ENCODE measurements around the gene CACUL1. TPM values are rescaled to one million over a fixed set of nuclear protein-coding genes. Genes with fewer than 3 reads are reported as not detected.
"Not testable (repeated sequence)": the region's sequence is repeated elsewhere in the genome, so short reads cannot be mapped to it uniquely, and the experiment has no call there.

Gene CACUL1
- total RNA-seq, 1 donor from 2014 or later, result 27.6 TPM

- not testable (repeated sequence) for H3K27ac Mint-ChIP-seq, H3K4me1 Mint-ChIP-seq
Measured at GRCh38 chr10:118645294-118645693, 109.5 kb downstream of the CACUL1 start.

GRCh38 chr10:118642228-118642627, 112.5 kb downstream of the CACUL1 start:
- H3K36me3 Mint-ChIP-seq (ENCODE audit: low read depth), result no peaks in the 10 kb centered on the region
- peak; percentile 43 for DNase-seq
- peaks cover 4% of the 10 kb centered on the region for H3K27me3 Mint-ChIP-seq
- intact Hi-C loops (cut with micrococcal nuclease), result no loop called here
- peaks cover 7% of the 10 kb centered on the region for H3K9me3 Mint-ChIP-seq
- H3K27ac Mint-ChIP-seq, result no peak overlapping the region
- no peak overlapping the region for H3K4me3 Mint-ChIP-seq
- no peaks in the 10 kb centered on the region for H3K4me1 Mint-ChIP-seq

More at GRCh38 chr10:118645294-118645693, 109.5 kb downstream of the CACUL1 start:
- DNase-seq; intact Hi-C loops (cut with micrococcal nuclease); H3K4me3 Mint-ChIP-seq; H3K36me3 Mint-ChIP-seq (ENCODE audit: low read depth): not testable (repeated sequence)
- Mint-ChIP-seq H3K27me3 (peaks cover 22% of the 10 kb centered on the region), H3K9me3 (peaks cover 12% of the 10 kb centered on the region)

- H3K27me3 Mint-ChIP-seq, result peaks cover 4% of the 10 kb centered on the region
- no peak for DNase-seq
- no peaks in the 10 kb centered on the region for H3K4me1 Mint-ChIP-seq
- H3K27ac Mint-ChIP-seq, result no peak overlapping the region
- no peaks in the 10 kb centered on the region for H3K36me3 Mint-ChIP-seq (ENCODE audit: low read depth)
- H3K9me3 Mint-ChIP-seq, result peaks cover 7% of the 10 kb centered on the region
- intact Hi-C loops (cut with micrococcal nuclease), result no loop called here
- no peak overlapping the region for H3K4me3 Mint-ChIP-seq
Measured at GRCh38 chr10:118638680-118639079, 116.1 kb downstream of the CACUL1 start.

GRCh38 chr10:118635674-118636402, 118.9 kb downstream of the CACUL1 start:
- no peaks in the 10 kb centered on the region for H3K4me1 Mint-ChIP-seq
- intact Hi-C loops (cut with micrococcal nuclease), result no loop called here
- H3K4me3 Mint-ChIP-seq, result no peak overlapping the region
- H3K27ac Mint-ChIP-seq, result no peak overlapping the region
- H3K27me3 Mint-ChIP-seq, result peaks cover 1% of the 10 kb centered on the region
- no peak for DNase-seq
- H3K9me3 Mint-ChIP-seq, result peaks cover 7% of the 10 kb centered on the region
- H3K36me3 Mint-ChIP-seq (ENCODE audit: low read depth), result no peaks in the 10 kb centered on the region

- H3K27me3 Mint-ChIP-seq, result peaks cover 7% of the 10 kb centered on the region
- no peaks in the 10 kb centered on the region for H3K9me3 Mint-ChIP-seq
- H3K36me3 Mint-ChIP-seq (ENCODE audit: low read depth), result no peaks in the 10 kb centered on the region
- no peak overlapping the region for H3K27ac Mint-ChIP-seq
- H3K4me1 Mint-ChIP-seq, result no peaks in the 10 kb centered on the region
- intact Hi-C loops (cut with micrococcal nuclease), result no loop called here
- no peak overlapping the region for H3K4me3 Mint-ChIP-seq
- no peak for DNase-seq
Measured at GRCh38 chr10:118633786-118634185, 121.0 kb downstream of the CACUL1 start.

GRCh38 chr10:118629211-118629610, 125.6 kb downstream of the CACUL1 start:
- no peak overlapping the region for H3K4me3 Mint-ChIP-seq
- DNase-seq, result no peak
- no peak overlapping the region for H3K27ac Mint-ChIP-seq
- H3K4me1 Mint-ChIP-seq, result no peaks in the 10 kb centered on the region
- peaks cover 5% of the 10 kb centered on the region for H3K27me3 Mint-ChIP-seq
- intact Hi-C loops (cut with micrococcal nuclease), result no loop called here
- no peaks in the 10 kb centered on the region for H3K36me3 Mint-ChIP-seq (ENCODE audit: low read depth)
- no peaks in the 10 kb centered on the region for H3K9me3 Mint-ChIP-seq

- intact Hi-C loops (cut with micrococcal nuclease), result no loop called here
- no peak overlapping the region for H3K4me3 Mint-ChIP-seq
Measured at GRCh38 chr10:118628397-118628796, 126.4 kb downstream of the CACUL1 start.

GRCh38 chr10:118626953-118627352, 127.8 kb downstream of the CACUL1 start:
- intact Hi-C loops (cut with micrococcal nuclease), result no loop called here
- H3K4me1 Mint-ChIP-seq, result no peaks in the 10 kb centered on the region

More at GRCh38 chr10:118628397-118628796, 126.4 kb downstream of the CACUL1 start:
- H3K9me3 Mint-ChIP-seq, result no peaks in the 10 kb centered on the region
- H3K36me3 Mint-ChIP-seq (ENCODE audit: low read depth), result no peaks in the 10 kb centered on the region
- no peak for DNase-seq
- no peaks in the 10 kb centered on the region for H3K4me1 Mint-ChIP-seq
- H3K27me3 Mint-ChIP-seq, result peaks cover 5% of the 10 kb centered on the region
- no peak overlapping the region for H3K27ac Mint-ChIP-seq

More at GRCh38 chr10:118626953-118627352, 127.8 kb downstream of the CACUL1 start:
- Mint-ChIP-seq H3K4me3 (no peak overlapping the region), H3K36me3 (ENCODE audit: low read depth) (no peaks in the 10 kb centered on the region), H3K27me3 (peaks cover 5% of the 10 kb centered on the region), H3K27ac (no peak overlapping the region), H3K9me3 (no peaks in the 10 kb centered on the region)
- DNase-seq, result no peak

Other genes starting within 250 kb of the CACUL1 start
- not detected in 2 replicates for gene PRLHR, start 159.3 kb downstream of the CACUL1 start, total RNA-seq

Measured in activated CD4-positive, alpha-beta T cell treated with anti-CD3 and anti-CD28 coated beads, Interleukin-2, amount 10 ng/mL, durations not matched to agents 24 days and 14 days (primary cell).